ENCODE data around the gene SPRING1. TPM values are rescaled to one million over a fixed set of nuclear protein-coding genes. Genes with fewer than 3 reads are reported as not detected.

Gene SPRING1
- total and polyA plus RNA-seq, 2 of the 13 experiments (the other 11 are each of a cell fraction or from before 2014, with no cell fraction given), result 20.0 to 51.8 TPM

GRCh38 chr12:116737774-116738657, at the start of gene SPRING1, which contains the start of gene RNFT2 (continued):
- TF ChIP-seq ZNF784 (CRISPR knock-in tag; IDR thresholded peaks at IDR 0.05; ENCODE audit: borderline replicate concordance) (peak; percentile 95), ZNF562 (CRISPR knock-in tag; IDR thresholded peaks at IDR 0.05; ENCODE audit: borderline replicate concordance) (0 out of 2 replicates have a peak, but pooled peaks have one; percentile 18), ZNF225 (CRISPR knock-in tag; IDR thresholded peaks at IDR 0.05) (no peak; the same call in 1 of the 2 replicates), POGZ (CRISPR knock-in tag; IDR thresholded peaks at IDR 0.05) (peak; percentile 99), REST (IDR thresholded peaks at IDR 0.05; ENCODE audit: borderline replicate concordance in 1 of 2, low read depth in 1 of 2, low read length in 2 of 2) (no peak), XBP1 (CRISPR knock-in tag; IDR thresholded peaks at IDR 0.05) (no peak), TCF7 (IDR thresholded peaks at IDR 0.05; ENCODE audit: low read depth) (no peak), ZSCAN25 (CRISPR knock-in tag; IDR thresholded peaks at IDR 0.05) (0 out of 2 replicates have a peak, but pooled peaks have one; percentile 27), NFYC (CRISPR knock-in tag; IDR thresholded peaks at IDR 0.05) (peak; percentile 95), HCFC1 (IDR thresholded peaks at IDR 0.05; ENCODE audit: low read depth, low read length) (peak; percentile 54; the same call in 1 of the 2 replicates), ZNF564 (CRISPR knock-in tag; IDR thresholded peaks at IDR 0.05) (no peak), ZNF232 (CRISPR knock-in tag; IDR thresholded peaks at IDR 0.05; ENCODE audit: borderline replicate concordance) (no peak; the same call in 1 of the 2 replicates), ZNF569 (CRISPR knock-in tag; IDR thresholded peaks at IDR 0.05; ENCODE audit: borderline replicate concordance) (no peak), NFYB (CRISPR knock-in tag; IDR thresholded peaks at IDR 0.05) (peak; percentile 92), RAD51 (IDR thresholded peaks at IDR 0.05; ENCODE audit: borderline replicate concordance) (peak; percentile 92), ZNF10 (CRISPR knock-in tag; IDR thresholded peaks at IDR 0.05; ENCODE audit: borderline replicate concordance, low read depth) (no peak), EHMT2 (IDR thresholded peaks at IDR 0.05; ENCODE audit: borderline replicate concordance, low read depth, low read length) (no peak), ZNF296 (CRISPR knock-in tag; conservative IDR thresholded peaks at IDR 0.05) (no peak), ZFYVE20 (CRISPR knock-in tag; IDR thresholded peaks at IDR 0.05; ENCODE audit: borderline replicate concordance, low read depth) (no peak), AFF4 (CRISPR knock-in tag; IDR thresholded peaks at IDR 0.05) (no peak), JDP2 (CRISPR knock-in tag; IDR thresholded peaks at IDR 0.05; ENCODE audit: borderline replicate concordance) (no peak)

Measured in HepG2 (cell line).